OCI-LY1 (cell line): Measurements from ENCODE around the gene ABLIM1.

ENCODE experiments used
- CTCF ChIP-seq: fragments of 200-600 bp; sonication (generic), shearing (Covaris generic); IDR thresholded peaks from 2 replicates; pipeline ENCODE4 v1.5.1; 2017; ENCODE audit warnings: mild to moderate bottlenecking, antibody characterized with exemption, low read length, moderate library complexity, mixed read lengths
- EZH2 ChIP-seq: fragments of 200-600 bp; sonication (generic), shearing (Covaris generic); IDR thresholded peaks from 2 replicates; pipeline ENCODE4 v1.8.0; 2017; ENCODE audit warnings: borderline replicate concordance, mixed run types, mild to moderate bottlenecking, antibody characterized with exemption, low read length, moderate library complexity, mixed read lengths

DNA sequence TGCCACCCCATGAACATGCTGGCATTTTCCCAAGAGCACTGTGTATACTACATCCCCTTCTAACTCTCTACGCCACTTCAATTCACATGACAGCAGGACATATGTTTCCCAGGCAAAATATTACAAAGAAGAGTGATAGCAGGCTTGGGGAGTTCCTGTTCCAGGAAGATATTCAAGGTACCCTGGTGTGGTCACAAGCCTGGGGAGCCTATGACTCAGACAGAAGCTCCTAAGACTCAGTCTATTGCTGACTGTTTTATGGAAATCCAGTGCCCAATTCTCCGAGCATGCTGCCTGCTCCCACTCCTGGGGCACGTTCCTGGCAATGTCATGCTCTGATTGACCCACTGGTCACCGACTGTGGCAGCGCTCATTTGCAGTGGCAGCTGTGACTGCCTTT is 23.5 kb upstream of the ABLIM1 start:
- no peak for TF ChIP-seq EZH2
- no peak for TF ChIP-seq CTCF
